GM10266 (cell line): ENCODE results near the gene EIF5.

Source experiments
- DNase-seq: peaks from one replicate; pipeline ENCODE4 v3.0.0; 2012; ENCODE audit errors: extremely low spot score
- CTCF ChIP-seq: IDR thresholded peaks from 2 replicates; pipeline ENCODE4 v1.5.1; 2012; ENCODE audit warnings: mild to moderate bottlenecking, low read depth; ENCODE audit not compliant: control insufficient read depth, insufficient read depth; ENCODE audit errors: missing control alignments

Gene EIF5

GRCh38 chr14:103290494-103290893 lies 43.5 kb upstream of the EIF5 start:
- no peak for DNase-seq
- no peak for TF ChIP-seq CTCF

- no peak for DNase-seq
- TF ChIP-seq CTCF, result no peak
These were observed 43.1 kb upstream of the EIF5 start for GRCh38 chr14:103290961-103291360.

GRCh38 chr14:103292426-103293374 lies 41.3 kb upstream of the EIF5 start:
- peak; percentile 95 for TF ChIP-seq CTCF
- DNase-seq, result peak; percentile 89

- TF ChIP-seq CTCF, result no peak
- DNase-seq, result no peak
These were observed 40.6 kb upstream of the EIF5 start for GRCh38 chr14:103293465-103293864.

- no peak for DNase-seq
- no peak for TF ChIP-seq CTCF
These were observed 39.9 kb upstream of the EIF5 start for GRCh38 chr14:103294091-103294490.

- TF ChIP-seq CTCF, result no peak
- DNase-seq, result no peak
These were observed 38.0 kb upstream of the EIF5 start for GRCh38 chr14:103296007-103296406.

- TF ChIP-seq CTCF, result no peak
- DNase-seq, result no peak
These were observed 37.0 kb upstream of the EIF5 start for GRCh38 chr14:103296987-103297386.
